ENCODE data around the gene ZWILCH. TPM values are rescaled to one million over a fixed set of nuclear protein-coding genes. Genes with fewer than 3 reads are reported as not detected.

The ZWILCH gene
- total and polyA plus RNA-seq, 2 experiments from 2014 or later: 51.0 to 64.1 TPM

DNA sequence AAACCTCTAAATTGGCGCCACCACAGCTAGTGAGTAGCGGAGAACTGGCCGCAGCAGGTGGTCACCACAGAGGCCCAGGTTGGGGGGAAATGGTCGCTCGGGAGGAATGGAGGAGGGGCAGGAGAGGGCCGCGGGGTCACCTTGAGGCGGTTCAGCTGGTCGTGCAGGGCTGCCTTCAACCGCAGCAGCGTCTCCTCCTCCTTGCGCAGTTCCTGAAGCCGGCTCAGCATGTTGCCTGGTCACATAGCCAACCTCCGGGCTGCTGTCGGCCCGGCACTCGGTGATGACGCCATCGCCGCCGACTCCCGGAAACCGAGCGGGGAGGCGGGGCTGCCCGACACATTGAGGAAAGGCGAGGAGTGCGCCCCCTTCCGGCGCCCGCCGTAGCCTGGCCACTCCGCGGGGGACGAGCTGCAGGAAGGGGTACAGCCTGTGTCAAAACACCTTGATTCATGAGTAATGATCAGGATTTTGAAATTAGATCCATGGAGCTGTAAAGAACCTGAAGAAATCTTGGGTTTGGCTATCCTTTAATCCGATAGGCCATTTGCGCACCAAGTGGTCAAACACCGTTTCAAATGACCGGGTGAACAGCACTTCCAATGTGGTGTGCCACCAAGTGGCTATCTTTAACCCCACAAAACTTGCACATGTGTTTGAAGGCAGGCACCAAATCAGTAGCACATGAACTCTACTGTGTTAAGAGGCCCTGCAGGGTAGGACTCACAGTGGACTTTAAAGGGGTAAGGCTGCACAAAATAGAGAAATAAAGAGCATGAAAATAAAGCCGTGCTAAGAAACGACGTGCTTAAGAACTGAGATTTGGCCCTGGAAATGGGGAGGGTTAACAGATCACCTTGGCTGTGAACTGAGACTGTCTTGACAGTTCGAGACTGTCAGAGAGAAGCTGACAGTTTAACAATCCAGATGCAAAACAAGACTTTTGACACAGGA, 7.3 kb upstream of the ZWILCH start, which contains the start of gene SNAPC5:
Gene SNAPC5 (minus strand): TSS at position 261 of the 954 bp plus-strand sequence. CDS start 31 bp downstream, at position 230.
- Histone ChIP-seq H3K36me3 (ENCODE audit: insufficient read depth) (peaks cover 68% of the 10 kb centered on the region), H3K4me3 (peak within 1 kb of the TSS; percentile 94), H3F3A (replicated peaks; ENCODE audit: low read depth) (peaks cover 71% of the 10 kb centered on the region), H3K4me2 (peak within 1 kb of the TSS; percentile 98), H2AFZ (peak within 1 kb of the TSS; percentile 82; the same call in 1 of the 2 replicates), H3K27me3 (ENCODE audit: insufficient read depth) (no peaks in the 10 kb centered on the region), H3K27ac (ENCODE audit: low read depth) (peak within 1 kb of the TSS; percentile 100), H3K79me2 (replicated peaks; ENCODE audit: insufficient read depth) (peaks cover 37% of the 10 kb centered on the region), H4K20me1 (replicated peaks; ENCODE audit: insufficient read depth) (peaks cover 23% of the 10 kb centered on the region), H3K4me1 (ENCODE audit: insufficient read depth) (peaks cover 12% of the 10 kb centered on the region), H3K9me2 (ENCODE audit: insufficient read depth) (no peaks in the 10 kb centered on the region)
- peak; percentile 90 for ATAC-seq
- peaks cover 29% of the 10 kb centered on the region for H3K4me1 Mint-ChIP-seq
- H3K36me3 Mint-ChIP-seq (ENCODE audit: low read depth): peaks cover 76% of the 10 kb centered on the region
- H3K27me3 Mint-ChIP-seq (ENCODE audit: insufficient read depth, low read depth, poor library complexity): peaks cover 15% of the 10 kb centered on the region
- no peaks in the 10 kb centered on the region; the same call in 2 of the 3 replicates for H3K9me3 Mint-ChIP-seq
- H3K4me3 Mint-ChIP-seq: peak within 1 kb of the TSS; percentile 87
- TF ChIP-seq NANOG (IDR thresholded peaks at IDR 0.05; ENCODE audit: borderline replicate concordance): no peak
- TF ChIP-seq, protein P1, sequence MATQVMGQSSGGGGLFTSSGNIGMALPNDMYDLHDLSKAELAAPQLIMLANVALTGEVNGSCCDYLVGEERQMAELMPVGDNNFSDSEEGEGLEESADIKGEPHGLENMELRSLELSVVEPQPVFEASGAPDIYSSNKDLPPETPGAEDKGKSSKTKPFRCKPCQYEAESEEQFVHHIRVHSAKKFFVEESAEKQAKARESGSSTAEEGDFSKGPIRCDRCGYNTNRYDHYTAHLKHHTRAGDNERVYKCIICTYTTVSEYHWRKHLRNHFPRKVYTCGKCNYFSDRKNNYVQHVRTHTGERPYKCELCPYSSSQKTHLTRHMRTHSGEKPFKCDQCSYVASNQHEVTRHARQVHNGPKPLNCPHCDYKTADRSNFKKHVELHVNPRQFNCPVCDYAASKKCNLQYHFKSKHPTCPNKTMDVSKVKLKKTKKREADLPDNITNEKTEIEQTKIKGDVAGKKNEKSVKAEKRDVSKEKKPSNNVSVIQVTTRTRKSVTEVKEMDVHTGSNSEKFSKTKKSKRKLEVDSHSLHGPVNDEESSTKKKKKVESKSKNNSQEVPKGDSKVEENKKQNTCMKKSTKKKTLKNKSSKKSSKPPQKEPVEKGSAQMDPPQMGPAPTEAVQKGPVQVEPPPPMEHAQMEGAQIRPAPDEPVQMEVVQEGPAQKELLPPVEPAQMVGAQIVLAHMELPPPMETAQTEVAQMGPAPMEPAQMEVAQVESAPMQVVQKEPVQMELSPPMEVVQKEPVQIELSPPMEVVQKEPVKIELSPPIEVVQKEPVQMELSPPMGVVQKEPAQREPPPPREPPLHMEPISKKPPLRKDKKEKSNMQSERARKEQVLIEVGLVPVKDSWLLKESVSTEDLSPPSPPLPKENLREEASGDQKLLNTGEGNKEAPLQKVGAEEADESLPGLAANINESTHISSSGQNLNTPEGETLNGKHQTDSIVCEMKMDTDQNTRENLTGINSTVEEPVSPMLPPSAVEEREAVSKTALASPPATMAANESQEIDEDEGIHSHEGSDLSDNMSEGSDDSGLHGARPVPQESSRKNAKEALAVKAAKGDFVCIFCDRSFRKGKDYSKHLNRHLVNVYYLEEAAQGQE (IDR thresholded peaks at IDR 0.05; ENCODE audit: unreplicated experiment): no peak
- no peak for TF ChIP-seq JUNB (IDR thresholded peaks at IDR 0.05; ENCODE audit: unreplicated experiment)
- no peak for TF ChIP-seq ZNF331 (CRISPR knock-in tag; IDR thresholded peaks at IDR 0.05; ENCODE audit: low read depth)
- TF ChIP-seq, protein P2, sequence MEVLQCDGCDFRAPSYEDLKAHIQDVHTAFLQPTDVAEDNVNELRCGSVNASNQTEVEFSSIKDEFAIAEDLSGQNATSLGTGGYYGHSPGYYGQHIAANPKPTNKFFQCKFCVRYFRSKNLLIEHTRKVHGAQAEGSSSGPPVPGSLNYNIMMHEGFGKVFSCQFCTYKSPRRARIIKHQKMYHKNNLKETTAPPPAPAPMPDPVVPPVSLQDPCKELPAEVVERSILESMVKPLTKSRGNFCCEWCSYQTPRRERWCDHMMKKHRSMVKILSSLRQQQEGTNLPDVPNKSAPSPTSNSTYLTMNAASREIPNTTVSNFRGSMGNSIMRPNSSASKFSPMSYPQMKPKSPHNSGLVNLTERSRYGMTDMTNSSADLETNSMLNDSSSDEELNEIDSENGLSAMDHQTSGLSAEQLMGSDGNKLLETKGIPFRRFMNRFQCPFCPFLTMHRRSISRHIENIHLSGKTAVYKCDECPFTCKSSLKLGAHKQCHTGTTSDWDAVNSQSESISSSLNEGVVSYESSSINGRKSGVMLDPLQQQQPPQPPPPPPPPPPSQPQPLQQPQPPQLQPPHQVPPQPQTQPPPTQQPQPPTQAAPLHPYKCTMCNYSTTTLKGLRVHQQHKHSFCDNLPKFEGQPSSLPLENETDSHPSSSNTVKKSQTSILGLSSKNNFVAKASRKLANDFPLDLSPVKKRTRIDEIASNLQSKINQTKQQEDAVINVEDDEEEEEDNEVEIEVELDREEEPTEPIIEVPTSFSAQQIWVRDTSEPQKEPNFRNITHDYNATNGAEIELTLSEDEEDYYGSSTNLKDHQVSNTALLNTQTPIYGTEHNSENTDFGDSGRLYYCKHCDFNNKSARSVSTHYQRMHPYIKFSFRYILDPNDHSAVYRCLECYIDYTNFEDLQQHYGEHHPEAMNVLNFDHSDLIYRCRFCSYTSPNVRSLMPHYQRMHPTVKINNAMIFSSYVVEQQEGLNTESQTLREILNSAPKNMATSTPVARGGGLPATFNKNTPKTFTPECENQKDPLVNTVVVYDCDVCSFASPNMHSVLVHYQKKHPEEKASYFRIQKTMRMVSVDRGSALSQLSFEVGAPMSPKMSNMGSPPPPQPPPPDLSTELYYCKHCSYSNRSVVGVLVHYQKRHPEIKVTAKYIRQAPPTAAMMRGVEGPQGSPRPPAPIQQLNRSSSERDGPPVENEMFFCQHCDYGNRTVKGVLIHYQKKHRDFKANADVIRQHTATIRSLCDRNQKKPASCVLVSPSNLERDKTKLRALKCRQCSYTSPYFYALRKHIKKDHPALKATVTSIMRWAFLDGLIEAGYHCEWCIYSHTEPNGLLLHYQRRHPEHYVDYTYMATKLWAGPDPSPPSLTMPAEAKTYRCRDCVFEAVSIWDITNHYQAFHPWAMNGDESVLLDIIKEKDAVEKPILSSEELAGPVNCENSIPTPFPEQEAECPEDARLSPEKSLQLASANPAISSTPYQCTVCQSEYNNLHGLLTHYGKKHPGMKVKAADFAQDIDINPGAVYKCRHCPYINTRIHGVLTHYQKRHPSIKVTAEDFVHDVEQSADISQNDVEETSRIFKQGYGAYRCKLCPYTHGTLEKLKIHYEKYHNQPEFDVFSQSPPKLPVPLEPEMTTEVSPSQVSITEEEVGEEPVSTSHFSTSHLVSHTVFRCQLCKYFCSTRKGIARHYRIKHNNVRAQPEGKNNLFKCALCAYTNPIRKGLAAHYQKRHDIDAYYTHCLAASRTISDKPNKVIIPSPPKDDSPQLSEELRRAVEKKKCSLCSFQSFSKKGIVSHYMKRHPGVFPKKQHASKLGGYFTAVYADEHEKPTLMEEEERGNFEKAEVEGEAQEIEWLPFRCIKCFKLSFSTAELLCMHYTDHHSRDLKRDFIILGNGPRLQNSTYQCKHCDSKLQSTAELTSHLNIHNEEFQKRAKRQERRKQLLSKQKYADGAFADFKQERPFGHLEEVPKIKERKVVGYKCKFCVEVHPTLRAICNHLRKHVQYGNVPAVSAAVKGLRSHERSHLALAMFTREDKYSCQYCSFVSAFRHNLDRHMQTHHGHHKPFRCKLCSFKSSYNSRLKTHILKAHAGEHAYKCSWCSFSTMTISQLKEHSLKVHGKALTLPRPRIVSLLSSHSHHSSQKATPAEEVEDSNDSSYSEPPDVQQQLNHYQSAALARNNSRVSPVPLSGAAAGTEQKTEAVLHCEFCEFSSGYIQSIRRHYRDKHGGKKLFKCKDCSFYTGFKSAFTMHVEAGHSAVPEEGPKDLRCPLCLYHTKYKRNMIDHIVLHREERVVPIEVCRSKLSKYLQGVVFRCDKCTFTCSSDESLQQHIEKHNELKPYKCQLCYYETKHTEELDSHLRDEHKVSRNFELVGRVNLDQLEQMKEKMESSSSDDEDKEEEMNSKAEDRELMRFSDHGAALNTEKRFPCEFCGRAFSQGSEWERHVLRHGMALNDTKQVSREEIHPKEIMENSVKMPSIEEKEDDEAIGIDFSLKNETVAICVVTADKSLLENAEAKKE (CRISPR knock-in tag; IDR thresholded peaks at IDR 0.05): no peak
- TF ChIP-seq STAT1 (IDR thresholded peaks at IDR 0.05; ENCODE audit: unreplicated experiment): no peak
- TF ChIP-seq, protein P3, sequence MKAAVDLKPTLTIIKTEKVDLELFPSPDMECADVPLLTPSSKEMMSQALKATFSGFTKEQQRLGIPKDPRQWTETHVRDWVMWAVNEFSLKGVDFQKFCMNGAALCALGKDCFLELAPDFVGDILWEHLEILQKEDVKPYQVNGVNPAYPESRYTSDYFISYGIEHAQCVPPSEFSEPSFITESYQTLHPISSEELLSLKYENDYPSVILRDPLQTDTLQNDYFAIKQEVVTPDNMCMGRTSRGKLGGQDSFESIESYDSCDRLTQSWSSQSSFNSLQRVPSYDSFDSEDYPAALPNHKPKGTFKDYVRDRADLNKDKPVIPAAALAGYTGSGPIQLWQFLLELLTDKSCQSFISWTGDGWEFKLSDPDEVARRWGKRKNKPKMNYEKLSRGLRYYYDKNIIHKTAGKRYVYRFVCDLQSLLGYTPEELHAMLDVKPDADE (IDR thresholded peaks at IDR 0.05): peak; percentile 83
- TF ChIP-seq, protein P4, sequence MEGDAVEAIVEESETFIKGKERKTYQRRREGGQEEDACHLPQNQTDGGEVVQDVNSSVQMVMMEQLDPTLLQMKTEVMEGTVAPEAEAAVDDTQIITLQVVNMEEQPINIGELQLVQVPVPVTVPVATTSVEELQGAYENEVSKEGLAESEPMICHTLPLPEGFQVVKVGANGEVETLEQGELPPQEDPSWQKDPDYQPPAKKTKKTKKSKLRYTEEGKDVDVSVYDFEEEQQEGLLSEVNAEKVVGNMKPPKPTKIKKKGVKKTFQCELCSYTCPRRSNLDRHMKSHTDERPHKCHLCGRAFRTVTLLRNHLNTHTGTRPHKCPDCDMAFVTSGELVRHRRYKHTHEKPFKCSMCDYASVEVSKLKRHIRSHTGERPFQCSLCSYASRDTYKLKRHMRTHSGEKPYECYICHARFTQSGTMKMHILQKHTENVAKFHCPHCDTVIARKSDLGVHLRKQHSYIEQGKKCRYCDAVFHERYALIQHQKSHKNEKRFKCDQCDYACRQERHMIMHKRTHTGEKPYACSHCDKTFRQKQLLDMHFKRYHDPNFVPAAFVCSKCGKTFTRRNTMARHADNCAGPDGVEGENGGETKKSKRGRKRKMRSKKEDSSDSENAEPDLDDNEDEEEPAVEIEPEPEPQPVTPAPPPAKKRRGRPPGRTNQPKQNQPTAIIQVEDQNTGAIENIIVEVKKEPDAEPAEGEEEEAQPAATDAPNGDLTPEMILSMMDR (conservative IDR thresholded peaks at IDR 0.05; ENCODE audit: low read depth in 2 of 2): peak; percentile 85 to 95
- peak; percentile 97 for TF ChIP-seq CREB1 (CRISPR knock-in tag; IDR thresholded peaks at IDR 0.05; ENCODE audit: low read depth)
- no peak for TF ChIP-seq EZH2phosphoT487 (IDR thresholded peaks at IDR 0.05; ENCODE audit: unreplicated experiment)
- no peak for TF ChIP-seq ZNF114 (CRISPR knock-in tag; IDR thresholded peaks at IDR 0.05)
- no peak for TF ChIP-seq EZH2 (IDR thresholded peaks at IDR 0.05; ENCODE audit: low read depth, unreplicated experiment)
- peak; percentile 93 for TF ChIP-seq POLR2AphosphoS5 (IDR thresholded peaks at IDR 0.05; ENCODE audit: low read depth)
- peak within 1 kb of the TSS; percentile 98 for H3K27ac Mint-ChIP-seq
- DNase-seq (ENCODE audit: low spot score): peak; percentile 98

All from GM23338 (cell line).